B cell (primary cell): ENCODE data around the gene MED8. TPM values are rescaled to one million over a fixed set of nuclear protein-coding genes. Genes with fewer than 3 reads are reported as not detected.

Experiments
- ATAC-seq: fragments of 200-7000 bp; cut with Tn5 transposase; one replicate; pipeline ENCODE4 v1.10.0; 2021; ENCODE audit warnings: low read depth, mild to moderate bottlenecking, moderate number of reproducible peaks, moderate library complexity
- CTCF ChIA-PET: fragments of 350-600 bp; sonication (Branson Sonifier 250); formaldehyde crosslinking; loops from one replicate; lab custom pipeline; 2021; ENCODE audit warnings: antibody characterized with exemption, inconsistent platforms; lab: Charles Lee
- POLR2A ChIA-PET: fragments of 350-600 bp; sonication (Branson Sonifier 250); formaldehyde crosslinking; loops from one replicate; lab custom pipeline; 2021; ENCODE audit warnings: antibody characterized with exemption; lab: Charles Lee
- DNase-seq: peaks from one replicate; pipeline ENCODE4 v3.0.0; 2013
- H2AFZ ChIP-seq: 2 replicates; pipeline ENCODE4 v1.6.1; 2012; ENCODE audit warnings: mild to moderate bottlenecking, low read depth, low read length; ENCODE audit not compliant: insufficient read depth, poor library complexity, severe bottlenecking
- H3K27ac ChIP-seq, 2 donors: 1 replicate in 1 of 2; 2 replicates in 1 of 2; pipeline ENCODE4 v1.5.1; 2012 to 2013; ENCODE audit warnings: low read length in 2 of 2, mild to moderate bottlenecking in 2 of 2, moderate library complexity in 1 of 2
- H3K27me3 ChIP-seq, 4 experiments: fragments of 200-600 bp in 1 of 4; sonication (generic) in 1 of 4; replicated peaks in 1 of 4; 1 replicate in 2 of 4; 2 replicates in 2 of 4; pipeline versions ENCODE4 v1.6.1 to v1.7.0; 2013 to 2016; ENCODE audit warnings: low read length in 3 of 4, mild to moderate bottlenecking in 2 of 4, mixed read lengths in 1 of 4, moderate library complexity in 1 of 4; ENCODE audit not compliant: insufficient read depth in 4 of 4, control insufficient read depth in 3 of 4; ENCODE audit errors: control extremely low read depth in 1 of 4
- H3K36me3 ChIP-seq, 2 experiments: replicated peaks in 1 of 2; 1 replicate in 1 of 2; 2 replicates in 1 of 2; pipeline versions ENCODE4 v1.6.1 to v1.7.1; 2013; ENCODE audit warnings: low read length in 1 of 2; ENCODE audit not compliant: insufficient read depth in 2 of 2, control insufficient read depth in 1 of 2; ENCODE audit errors: control extremely low read depth in 1 of 2, extremely low read depth in 1 of 2
- H3K4me1 ChIP-seq, 2 donors: fragments of 200-600 bp in 1 of 2; sonication (generic) in 1 of 2; 1 replicate in 1 of 2; 2 replicates in 1 of 2; pipeline versions ENCODE4 v1.5.1 to v1.6.1; 2013 to 2017; ENCODE audit warnings: low read length in 2 of 2; ENCODE audit not compliant: control insufficient read depth in 2 of 2, insufficient read depth in 2 of 2
- H3K4me2 ChIP-seq: replicated peaks from 2 replicates; pipeline ENCODE3; 2012; ENCODE audit warnings: mild to moderate bottlenecking, low read depth, low read length; ENCODE audit not compliant: poor library complexity, severe bottlenecking
- H3K4me3 ChIP-seq, 5 experiments: fragments of 200-600 bp in 1 of 5; sonication (generic) in 1 of 5; 1 replicate in 3 of 5; 2 replicates in 2 of 5; pipeline versions ENCODE4 v1.5.1 to v1.7.0; 2011 to 2016; ENCODE audit warnings: low read length in 4 of 5, mild to moderate bottlenecking in 4 of 5, low read depth in 2 of 5, control low read depth in 1 of 5, moderate library complexity in 1 of 5; ENCODE audit not compliant: insufficient read depth in 1 of 5; ENCODE audit errors: control extremely low read depth in 1 of 5, extremely low read depth in 1 of 5
- H3K79me2 ChIP-seq: fragments of 200-600 bp; sonication (generic); one replicate; pipeline ENCODE4 v1.6.0; 2016; ENCODE audit warnings: low read length; ENCODE audit not compliant: control insufficient read depth, insufficient read depth
- H3K9ac ChIP-seq: fragments of 200-600 bp; sonication (generic); 2 replicates; pipeline ENCODE4 v1.6.1; 2017; ENCODE audit warnings: mild to moderate bottlenecking, low read length, moderate library complexity
- H3K9me3 ChIP-seq, 3 donors: one replicate each; pipeline versions ENCODE4 v1.6.1 to v1.7.1; 2013; ENCODE audit warnings: low read length in 2 of 3; ENCODE audit not compliant: control insufficient read depth in 2 of 3, insufficient read depth in 1 of 3; ENCODE audit errors: control extremely low read depth in 1 of 3
- H4K20me1 ChIP-seq: 2 replicates; pipeline ENCODE4 v1.6.0; 2012; ENCODE audit warnings: mild to moderate bottlenecking, low read length; ENCODE audit not compliant: insufficient read depth, control insufficient read depth, poor library complexity, severe bottlenecking
- H3K27ac Mint-ChIP-seq: one replicate; pipeline ENCODE4 v1.8.0; 2021; ENCODE audit warnings: mixed read lengths
- H3K27me3 Mint-ChIP-seq: one replicate; pipeline ENCODE4 v1.8.0; 2021; ENCODE audit warnings: mixed read lengths
- H3K4me1 Mint-ChIP-seq: one replicate; pipeline ENCODE4 v1.8.0; 2021; ENCODE audit warnings: mixed read lengths
- H3K4me3 Mint-ChIP-seq: one replicate; pipeline ENCODE4 v1.8.0; 2021; ENCODE audit warnings: mixed read lengths
- H3K9me3 Mint-ChIP-seq: one replicate; pipeline ENCODE4 v1.8.0; 2022; ENCODE audit warnings: mixed read lengths; ENCODE audit not compliant: insufficient read depth
- CTCF ChIP-seq: fragments of 200-600 bp; IDR thresholded peaks from one replicate; pipeline ENCODE4 v1.8.0; 2022; ENCODE audit warnings: antibody characterized with exemption, mild to moderate bottlenecking
- EZH2 ChIP-seq: IDR thresholded peaks from 2 replicates; pipeline ENCODE4 v1.6.1; 2012; ENCODE audit warnings: borderline replicate concordance, low read depth, mild to moderate bottlenecking, moderate library complexity, low read length; ENCODE audit not compliant: insufficient read depth, poor library complexity, severe bottlenecking
- WGBS: methylation state at CpG from one replicate; pipeline ENCODE4 v1.1.5; 2013; ENCODE audit warnings: missing lambda C conversion rate; ENCODE audit not compliant: insufficient coverage; 5-methylcytosine and 5-hydroxymethylcytosine counted together
- intact Hi-C: fragments of 100-400 bp; cut with micrococcal nuclease; formaldehyde crosslinking; loops from one replicate; pipeline ENCODE4 v1.10.0; 2022
- polyA plus RNA-seq: library from polyadenylated mRNA; depleted of rRNA; stranded (reverse); fragments of >200 nt; gene quantifications from 2 replicates; pipeline ENCODE4 v1.2.3, GENCODE V29; 2012
- total RNA-seq, 2 donors: library from RNA; stranded (reverse); fragments of 120-200 nt in 1 of 2; gene quantifications; 1 replicate in 1 of 2; 2 replicates in 1 of 2; pipeline versions ENCODE4 v1.2.3 to v1.2.4, GENCODE V29; 2013 to 2022

Gene MED8
- total and polyA plus RNA-seq, 2 donors (not counting 1 experiment from before 2014, with no cell fraction given), result 12.0 to 30.0 TPM

- no peak for ATAC-seq
- Histone ChIP-seq H3K4me3 (no peak overlapping the region), H3K36me3 (peaks cover 0 to 5% of the 10 kb centered on the region in 2 experiments), H3K27me3 (no peaks in the 10 kb centered on the region), H4K20me1 (peaks cover 3% of the 10 kb centered on the region), H3K9me3 (no peaks in the 10 kb centered on the region), H3K9ac (no peak overlapping the region), H3K27ac (no peak overlapping the region), H2AFZ (no peak overlapping the region), H3K79me2 (peaks cover 3% of the 10 kb centered on the region), H3K4me1 (no peaks in the 10 kb centered on the region), H3K4me2 (no peak overlapping the region)
- Mint-ChIP-seq H3K4me3 (no peak overlapping the region), H3K4me1 (no peaks in the 10 kb centered on the region), H3K27ac (no peak overlapping the region), H3K27me3 (no peaks in the 10 kb centered on the region), H3K9me3 (no peaks in the 10 kb centered on the region)
- DNase-seq, result no peak
- TF ChIP-seq EZH2 (no peak), CTCF (no peak)
- intact Hi-C loops, result no loop called here
- ChIA-PET CTCF (interaction anchor here (1.1 to 1.5 kb wide), 3 partner anchors 38 to 150 kb away, joined by 3 to 4 read pairs (median 3); no protein-coding TSS in a partner anchor), POLR2A (interaction anchor here (0.6 to 0.7 kb wide), 3 partner anchors 18 to 441 kb away, joined by 3 to 4 read pairs (median 3); partner anchors contain the start of gene CDC20)
- 87% methylated on average over 3 of the region's 7 CpGs for WGBS
Observed at GRCh38 chr1:43376723-43377235, 12.8 kb downstream of the MED8 start.

- Histone ChIP-seq H3K4me2 (no peak overlapping the region), H3K36me3 (no peaks in the 10 kb centered on the region), H3K4me3 (no peak overlapping the region), H3K9me3 (no peaks in the 10 kb centered on the region), H2AFZ (no peak overlapping the region), H3K27ac (no peak overlapping the region), H4K20me1 (peaks cover 9% of the 10 kb centered on the region), H3K9ac (no peak overlapping the region), H3K27me3 (no peaks in the 10 kb centered on the region), H3K79me2 (peaks cover 24% of the 10 kb centered on the region), H3K4me1 (peaks cover 6 to 9% of the 10 kb centered on the region in 2 donors)
- 100% methylated on average over 1 of the region's 4 CpGs for WGBS
- TF ChIP-seq EZH2 (no peak), CTCF (no peak)
- DNase-seq, result no peak
- intact Hi-C loops, result no loop called here
- H3K27ac Mint-ChIP-seq, result no peak overlapping the region
- H3K4me3 Mint-ChIP-seq, result no peak overlapping the region
- no peaks in the 10 kb centered on the region for H3K27me3 Mint-ChIP-seq
- ChIA-PET CTCF (no interaction called here), POLR2A (no interaction called here)
- H3K9me3 Mint-ChIP-seq, result no peaks in the 10 kb centered on the region
- ATAC-seq, result no peak
- H3K4me1 Mint-ChIP-seq, result peaks cover 20% of the 10 kb centered on the region
Observed at GRCh38 chr1:43373066-43373940, 16.3 kb downstream of the MED8 start.
